ENCODE results near the gene KLHL30. TPM values are rescaled to one million over a fixed set of nuclear protein-coding genes. Genes with fewer than 3 reads are reported as not detected.

The KLHL30 gene
- total RNA-seq, 1 experiment from 2014 or later = 0.07 TPM

DNA sequence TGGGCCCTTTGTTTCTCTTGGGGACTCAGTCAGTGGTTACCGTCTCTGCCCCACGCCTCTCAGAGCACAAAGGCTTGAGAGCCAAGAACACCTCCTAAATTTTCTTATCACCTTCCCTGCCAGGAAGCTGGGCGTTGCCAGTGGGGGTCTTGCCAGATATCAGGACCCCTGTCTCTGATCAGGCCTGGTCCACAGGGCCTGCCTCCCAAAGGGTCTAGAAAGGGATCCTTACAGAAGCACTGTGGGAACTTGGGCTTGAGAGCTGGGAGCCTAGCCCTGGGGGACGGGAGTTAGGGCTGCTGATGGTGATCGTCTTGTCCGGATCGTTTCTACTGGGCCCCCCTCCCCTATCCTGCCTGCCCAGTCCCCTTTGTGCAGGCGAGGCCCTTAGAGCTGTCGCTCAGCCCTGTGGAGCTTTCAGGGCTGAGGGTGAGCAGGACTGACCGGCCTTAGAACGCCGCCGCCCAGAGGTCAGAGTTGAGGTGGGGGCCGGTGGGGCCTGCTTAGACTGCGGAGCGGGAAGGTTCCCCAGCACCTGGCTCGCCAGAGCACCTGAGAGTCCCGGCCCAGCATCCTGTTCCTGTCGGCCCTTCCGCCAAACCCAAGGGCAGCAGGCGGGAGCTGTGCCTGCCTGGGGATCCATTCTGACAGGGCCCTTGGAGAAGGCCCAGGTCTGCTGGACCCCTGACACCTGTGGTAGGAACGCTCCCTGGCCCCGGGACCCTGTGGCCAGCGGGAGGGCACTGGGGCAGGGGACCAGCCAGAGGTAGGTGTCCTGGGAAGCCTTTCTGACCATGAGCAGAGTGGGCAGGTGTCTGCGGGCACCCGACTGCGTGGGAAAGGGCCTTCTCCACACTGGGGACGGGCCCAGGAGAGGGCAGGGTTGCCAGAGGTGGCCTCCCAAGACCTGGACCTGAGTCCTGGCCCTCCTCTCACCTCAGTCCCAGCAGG lies 37.4 kb upstream of the KLHL30 start:
- in situ Hi-C loops (cut with HindIII; ENCODE audit: low sequenced_read_pairs) = no loop called here
- DNase-seq (ENCODE audit: low spot score) = no peak

DNA sequence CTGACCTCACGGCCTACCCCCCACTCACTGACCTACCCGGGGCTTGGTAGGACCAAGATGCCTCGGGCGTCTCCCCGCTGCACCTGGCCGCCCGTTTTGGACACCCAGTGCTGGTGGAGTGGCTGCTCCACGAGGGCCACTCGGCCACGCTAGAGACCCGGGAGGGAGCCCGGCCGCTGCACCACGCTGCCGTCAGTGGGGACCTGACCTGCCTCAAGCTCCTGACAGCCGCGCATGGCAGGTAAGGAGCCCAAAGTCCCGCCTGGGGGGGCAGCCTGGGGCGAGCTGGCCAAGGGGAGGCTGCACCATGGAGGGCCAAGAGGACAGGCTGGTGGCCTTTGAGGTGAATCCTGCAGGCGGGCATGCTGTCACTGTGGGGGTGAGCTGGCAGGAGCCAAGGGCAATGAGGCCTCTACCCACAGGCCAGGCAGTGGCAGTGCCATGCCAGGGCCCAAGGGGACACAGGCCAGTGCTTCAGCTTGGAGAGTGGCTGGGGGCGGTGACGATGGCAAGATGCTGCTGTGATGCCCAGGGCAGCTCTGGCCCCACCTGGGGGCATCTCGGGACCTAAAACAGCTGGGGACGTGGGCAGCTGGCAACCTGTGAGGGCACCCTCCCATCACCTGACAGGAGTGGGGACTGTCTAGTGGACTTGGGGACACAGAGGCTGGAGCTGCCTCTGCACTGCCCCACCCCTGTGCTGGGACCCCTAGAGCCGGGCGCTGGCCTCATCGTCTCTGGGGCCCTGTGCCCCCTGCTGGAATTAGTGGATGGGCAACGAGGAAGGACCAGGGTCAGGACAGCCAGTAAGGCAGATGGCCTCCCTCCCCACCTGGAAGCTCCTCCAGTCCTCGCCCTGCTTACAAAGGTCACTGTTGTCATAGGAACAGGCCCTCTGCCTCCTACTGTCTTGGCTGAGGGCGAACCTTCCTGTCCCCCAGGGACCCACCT lies 36.3 kb upstream of the KLHL30 start:
- in situ Hi-C loops (cut with HindIII; ENCODE audit: low sequenced_read_pairs) = no loop called here
- DNase-seq (ENCODE audit: low spot score) = peak; percentile 54

- in situ Hi-C loops (cut with HindIII; ENCODE audit: low sequenced_read_pairs) = no loop called here
- no peak for DNase-seq (ENCODE audit: low spot score)
Measured at GRCh38 chr2:238102865-238103264, 35.6 kb upstream of the KLHL30 start.

DNA sequence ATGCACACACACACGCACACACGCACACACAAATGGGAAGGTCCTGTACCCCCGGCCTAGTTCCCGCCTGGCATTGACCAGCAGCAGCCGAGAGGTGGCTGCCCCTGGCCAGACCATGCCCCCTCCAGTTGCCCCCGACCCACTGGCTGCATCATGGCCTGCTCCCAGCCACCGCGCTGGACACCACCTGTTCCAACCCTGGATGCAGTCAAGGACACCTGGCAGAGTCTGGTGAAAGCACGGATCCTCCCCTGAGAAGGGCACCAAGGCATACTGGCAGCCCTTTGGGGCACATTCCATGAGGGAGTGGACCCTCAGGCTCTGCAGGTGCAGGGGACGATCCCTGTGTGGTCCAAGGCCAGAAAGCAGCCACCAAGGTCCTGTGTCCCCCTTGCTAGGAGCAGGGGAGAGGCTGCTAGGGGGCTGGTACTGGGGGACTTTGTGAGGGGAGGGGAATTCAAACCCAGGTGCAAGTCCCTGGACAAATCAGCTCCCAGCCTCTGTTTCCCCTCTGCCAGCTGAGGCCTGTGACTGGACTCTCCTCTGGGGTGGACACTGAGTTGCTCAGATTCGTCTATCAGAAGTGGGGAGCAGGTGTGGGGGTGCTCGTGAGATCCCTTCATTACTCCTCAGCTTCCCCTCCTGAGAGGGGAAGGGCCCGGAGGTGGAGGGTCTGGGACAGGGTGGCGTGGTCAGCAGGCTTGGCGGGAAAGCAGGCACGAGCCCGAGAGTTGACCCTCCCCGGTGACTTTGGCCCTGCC lies 34.8 kb upstream of the KLHL30 start:
- DNase-seq (ENCODE audit: low spot score) = no peak
- in situ Hi-C loops (cut with HindIII; ENCODE audit: low sequenced_read_pairs) = no loop called here

- no peak for DNase-seq (ENCODE audit: low spot score)
- in situ Hi-C loops (cut with HindIII; ENCODE audit: low sequenced_read_pairs) = no loop called here
Measured at GRCh38 chr2:238104226-238104690, 34.2 kb upstream of the KLHL30 start.

DNA sequence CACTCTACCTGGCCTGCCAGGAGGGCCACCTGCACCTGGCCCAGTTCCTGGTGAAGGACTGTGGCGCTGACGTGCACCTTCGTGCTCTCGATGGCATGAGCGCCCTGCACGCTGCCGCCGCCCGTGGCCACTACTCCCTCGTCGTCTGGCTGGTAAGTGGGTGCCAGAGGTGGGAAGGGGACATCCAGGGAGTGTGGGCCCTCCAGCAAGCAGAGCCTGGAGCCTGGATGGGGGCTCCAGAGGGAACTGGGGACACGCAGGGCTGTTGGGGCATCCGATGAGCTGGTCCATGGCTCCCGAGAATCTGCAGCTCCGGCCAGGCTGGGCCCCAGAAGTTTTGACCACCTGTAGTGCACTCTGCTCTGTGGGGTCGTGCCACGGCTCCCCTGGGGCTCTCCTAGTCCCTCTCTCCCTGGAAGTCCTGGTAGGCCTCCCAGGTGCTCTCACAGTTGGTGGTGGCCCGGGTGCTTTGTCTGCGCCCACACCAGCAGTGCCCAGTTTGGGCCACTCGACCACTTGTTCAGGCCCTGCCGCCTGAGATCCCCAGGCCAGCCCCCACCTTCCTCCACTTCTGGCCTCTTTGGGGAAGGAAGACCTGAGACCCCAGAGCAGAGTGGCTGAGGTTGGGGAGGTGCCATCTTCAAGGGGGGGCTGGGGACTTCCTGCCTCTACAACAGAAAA lies 33.6 kb upstream of the KLHL30 start:
- in situ Hi-C loops (cut with HindIII; ENCODE audit: low sequenced_read_pairs) = no loop called here
- no peak for DNase-seq (ENCODE audit: low spot score)

GRCh38 chr2:238105506-238106338 lies 32.7 kb upstream of the KLHL30 start:
- no peak for DNase-seq (ENCODE audit: low spot score)
- in situ Hi-C loops (cut with HindIII; ENCODE audit: low sequenced_read_pairs) = no loop called here

DNA sequence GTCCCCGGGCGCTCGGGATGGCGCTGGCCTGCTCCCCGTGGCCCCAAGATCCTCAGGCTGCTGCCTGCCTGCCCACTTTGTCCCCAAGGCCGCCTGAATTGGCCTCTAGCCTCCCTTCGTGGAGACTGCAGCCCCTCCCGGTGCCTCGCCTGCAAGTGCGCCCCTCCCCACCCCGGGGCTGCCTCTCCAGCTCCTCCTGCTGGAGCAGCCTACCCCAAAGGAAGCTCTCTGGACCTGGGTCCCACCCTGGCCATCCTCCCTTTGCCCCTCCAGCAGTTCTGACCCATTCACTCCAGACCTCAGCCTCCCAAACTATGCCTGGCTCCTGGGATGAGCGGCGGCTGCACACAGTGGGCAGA lies 32.1 kb upstream of the KLHL30 start:
- no peak for DNase-seq (ENCODE audit: low spot score)
- in situ Hi-C loops (cut with HindIII; ENCODE audit: low sequenced_read_pairs) = no loop called here

- DNase-seq (ENCODE audit: low spot score) = no peak
- in situ Hi-C loops (cut with HindIII; ENCODE audit: low sequenced_read_pairs) = no loop called here
Measured at GRCh38 chr2:238106698-238107524, 31.6 kb upstream of the KLHL30 start.

GRCh38 chr2:238107525-238108422 lies 30.7 kb upstream of the KLHL30 start:
- DNase-seq (ENCODE audit: low spot score) = no peak
- in situ Hi-C loops (cut with HindIII; ENCODE audit: low sequenced_read_pairs) = no loop called here

DNA sequence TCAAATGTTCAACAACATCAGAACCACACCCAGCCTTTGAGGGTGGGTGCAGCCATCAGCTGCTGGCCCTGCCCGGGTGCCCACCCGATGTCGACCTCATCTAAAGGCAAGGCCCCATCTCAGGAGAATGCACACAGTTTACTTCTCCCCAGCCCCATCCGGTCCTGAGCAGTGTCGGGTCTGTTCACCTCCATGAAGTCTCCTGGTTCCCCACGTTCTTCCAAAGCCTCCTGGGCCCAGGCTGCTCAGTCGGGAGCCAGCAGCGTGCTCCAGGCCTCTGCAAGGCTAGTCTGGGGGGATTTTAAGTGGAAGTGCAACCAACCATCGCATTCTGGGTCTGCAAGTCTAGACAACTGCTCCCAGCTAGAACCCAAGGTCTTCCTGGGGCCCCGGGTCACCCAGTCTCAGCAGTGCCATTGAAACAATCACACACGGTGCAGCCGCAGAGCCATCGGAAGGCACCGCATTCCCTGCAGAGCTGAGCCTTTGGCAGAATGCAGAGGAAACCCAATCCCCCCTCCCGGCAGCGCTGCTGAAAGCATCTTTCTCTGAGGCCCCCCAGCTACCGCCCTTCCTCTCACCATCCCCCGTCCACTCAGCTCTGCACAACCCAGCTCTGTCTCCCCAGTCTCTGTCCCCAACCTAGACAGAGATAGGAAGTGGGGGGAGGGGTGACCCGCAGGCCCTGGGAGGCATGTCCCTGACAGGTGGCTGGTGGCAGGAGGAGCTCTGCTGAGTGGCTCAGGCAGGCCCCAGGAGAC lies 29.9 kb upstream of the KLHL30 start:
- in situ Hi-C loops (cut with HindIII; ENCODE audit: low sequenced_read_pairs) = no loop called here
- DNase-seq (ENCODE audit: low spot score) = no peak

DNA sequence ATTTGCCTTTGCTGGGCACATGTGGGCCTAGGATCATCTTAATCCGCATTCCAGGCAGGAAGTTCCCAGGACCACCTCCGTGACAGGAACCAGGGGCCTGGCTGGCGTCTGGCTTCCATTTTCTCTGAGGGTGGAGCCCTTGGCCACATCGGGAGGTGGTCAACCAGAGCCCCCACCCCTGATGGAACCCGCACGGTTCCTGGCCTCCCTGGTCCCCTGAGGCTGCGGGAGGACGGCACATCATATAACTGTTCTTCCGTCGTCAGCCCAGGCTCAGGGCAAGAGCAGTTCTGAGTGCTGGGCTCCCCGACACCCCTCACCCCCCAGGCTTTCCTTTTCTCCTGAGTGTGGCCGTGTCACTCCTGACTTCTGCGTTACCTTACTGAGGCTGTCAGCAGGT lies 24.9 kb upstream of the KLHL30 start:
- no peak for DNase-seq (ENCODE audit: low spot score)
- in situ Hi-C loops (cut with HindIII; ENCODE audit: low sequenced_read_pairs) = no loop called here

DNA sequence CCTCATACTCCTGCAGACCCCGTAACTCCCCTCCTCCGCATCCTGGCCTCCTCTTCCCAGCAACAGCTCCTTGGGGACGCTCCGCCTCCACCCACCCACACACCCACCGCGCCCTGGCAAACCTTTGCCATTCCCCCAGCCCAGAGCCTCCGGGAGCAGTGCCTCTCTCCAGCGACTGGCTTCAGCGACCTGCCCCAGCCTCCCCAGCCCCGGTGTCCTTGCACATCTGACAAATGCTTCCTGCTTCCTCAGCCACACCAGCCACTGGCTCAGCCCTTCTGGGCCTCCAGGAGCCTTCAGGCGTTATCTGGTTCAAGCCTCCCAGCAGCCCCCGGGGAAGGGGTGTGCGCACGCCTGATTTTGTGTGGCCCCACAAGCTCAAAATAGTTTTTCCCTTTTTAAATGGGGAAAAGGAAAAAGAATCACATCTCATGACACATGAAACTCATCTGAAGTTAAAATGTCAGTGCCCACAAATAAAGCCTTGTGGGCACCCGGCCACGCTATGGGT lies 24.1 kb upstream of the KLHL30 start:
- in situ Hi-C loops (cut with HindIII; ENCODE audit: low sequenced_read_pairs) = no loop called here
- DNase-seq (ENCODE audit: low spot score) = no peak

- in situ Hi-C loops (cut with HindIII; ENCODE audit: low sequenced_read_pairs) = no loop called here
- no peak for DNase-seq (ENCODE audit: low spot score)
Measured at GRCh38 chr2:238114851-238115660, 23.4 kb upstream of the KLHL30 start.

Measured in G401 (cell line).